G401.6 (cell line): ENCODE results near the gene E2F2.
A peak's percentile ranks its signal among the peaks of the same experiment; 100 is the strongest.

Source experiments
- FAIRE-seq: peaks from 2 replicates; lab custom pipeline; 2012; peaks lifted over from hg19 to GRCh38; lab: Jason Lieb, UNC

E2F2 gene

GRCh38 chr1:23530747-23531561 is at the start of gene E2F2:
Gene E2F2 (minus strand): TSS chr1:23531233. CDS start chr1:23530793, 440 bp downstream.
- FAIRE-seq = no peak

- FAIRE-seq = no peak
These were observed 47.9 kb upstream of the E2F2 start for GRCh38 chr1:23578997-23579363.

- FAIRE-seq = no peak
These were observed 47.4 kb upstream of the E2F2 start for GRCh38 chr1:23578311-23578996.

GRCh38 chr1:23577056-23578004 is 46.3 kb upstream of the E2F2 start:
- peak; percentile 99 for FAIRE-seq

GRCh38 chr1:23576338-23577055 is 45.5 kb upstream of the E2F2 start:
- FAIRE-seq = no peak

- FAIRE-seq = no peak
These were observed 44.3 kb upstream of the E2F2 start for GRCh38 chr1:23575226-23575810.

- no peak for FAIRE-seq
These were observed 43.3 kb upstream of the E2F2 start for GRCh38 chr1:23574265-23574754.

GRCh38 chr1:23573574-23574182 is 42.6 kb upstream of the E2F2 start:
- FAIRE-seq = no peak

- no peak for FAIRE-seq
These were observed 40.4 kb upstream of the E2F2 start for GRCh38 chr1:23571465-23571864.

GRCh38 chr1:23570001-23570691 is 39.1 kb upstream of the E2F2 start:
- no peak for FAIRE-seq

GRCh38 chr1:23568608-23569383 is 37.8 kb upstream of the E2F2 start:
- FAIRE-seq = no peak

GRCh38 chr1:23567996-23568607 is 37.1 kb upstream of the E2F2 start:
- FAIRE-seq = no peak

GRCh38 chr1:23567629-23567995 is 36.6 kb upstream of the E2F2 start:
- FAIRE-seq = no peak

GRCh38 chr1:23566304-23566703 is 35.3 kb upstream of the E2F2 start:
- no peak for FAIRE-seq

- no peak for FAIRE-seq
These were observed 34.7 kb upstream of the E2F2 start for GRCh38 chr1:23565776-23566175.

GRCh38 chr1:23564529-23565122 is 33.6 kb upstream of the E2F2 start:
- FAIRE-seq = peak; percentile 50

GRCh38 chr1:23563755-23564374 is 32.8 kb upstream of the E2F2 start:
- no peak for FAIRE-seq

- no peak for FAIRE-seq
These were observed 32.0 kb upstream of the E2F2 start for GRCh38 chr1:23563003-23563402.
